Measurements from ENCODE around the gene PDLIM4.

PDLIM4 gene

GRCh38 chr5:132227485-132228240, 29.8 kb upstream of the PDLIM4 start, which contains the start of gene P4HA2:
TSS of gene P4HA2 (minus strand) at chr5:132227853. CDS start at chr5:132218626, 9,227 bp downstream.
- DNase-seq (ENCODE audit: low spot score): peak; percentile 87

- DNase-seq (ENCODE audit: low spot score): peak; percentile 19
These were observed 29.1 kb upstream of the PDLIM4 start for GRCh38 chr5:132228241-132229035.

- DNase-seq (ENCODE audit: low spot score): no peak
These were observed 28.3 kb upstream of the PDLIM4 start for GRCh38 chr5:132229236-132229635.

- DNase-seq (ENCODE audit: low spot score): no peak
These were observed 26.6 kb upstream of the PDLIM4 start for GRCh38 chr5:132230871-132231270.

- no peak for DNase-seq (ENCODE audit: low spot score)
These were observed 25.0 kb upstream of the PDLIM4 start for GRCh38 chr5:132232465-132232864.

- no peak for DNase-seq (ENCODE audit: low spot score)
These were observed 24.4 kb upstream of the PDLIM4 start for GRCh38 chr5:132233081-132233480.

- DNase-seq (ENCODE audit: low spot score): no peak
These were observed 23.4 kb upstream of the PDLIM4 start for GRCh38 chr5:132233811-132234683.

- no peak for DNase-seq (ENCODE audit: low spot score)
These were observed 22.8 kb upstream of the PDLIM4 start for GRCh38 chr5:132234684-132235062.

- DNase-seq (ENCODE audit: low spot score): no peak
These were observed 22.2 kb upstream of the PDLIM4 start for GRCh38 chr5:132235340-132235739.

- DNase-seq (ENCODE audit: low spot score): no peak
These were observed 20.4 kb upstream of the PDLIM4 start for GRCh38 chr5:132237141-132237540.

GRCh38 chr5:132237670-132238069, 19.8 kb upstream of the PDLIM4 start:
- DNase-seq (ENCODE audit: low spot score): no peak

- DNase-seq (ENCODE audit: low spot score): peak; percentile 55
These were observed 19.2 kb upstream of the PDLIM4 start for GRCh38 chr5:132238169-132238744.

GRCh38 chr5:132238901-132239500, 18.5 kb upstream of the PDLIM4 start:
- DNase-seq (ENCODE audit: low spot score): no peak

- DNase-seq (ENCODE audit: low spot score): no peak
These were observed 17.7 kb upstream of the PDLIM4 start for GRCh38 chr5:132239776-132240175.

- DNase-seq (ENCODE audit: low spot score): no peak
These were observed 14.0 kb upstream of the PDLIM4 start for GRCh38 chr5:132243366-132243977.

GRCh38 chr5:132245593-132245992, 11.9 kb upstream of the PDLIM4 start:
- no peak for DNase-seq (ENCODE audit: low spot score)

- no peak for DNase-seq (ENCODE audit: low spot score)
These were observed 10.7 kb upstream of the PDLIM4 start for GRCh38 chr5:132246806-132247205.

GRCh38 chr5:132250547-132250946, 6.9 kb upstream of the PDLIM4 start:
- no peak for DNase-seq (ENCODE audit: low spot score)

- no peak for DNase-seq (ENCODE audit: low spot score)
These were observed 6.2 kb upstream of the PDLIM4 start for GRCh38 chr5:132251220-132251725.

GRCh38 chr5:132253008-132253441, 4.5 kb upstream of the PDLIM4 start:
- no peak for DNase-seq (ENCODE audit: low spot score)
